ENCODE measurements around the gene CA12. TPM values are rescaled to one million over a fixed set of nuclear protein-coding genes. Genes with fewer than 3 reads are reported as not detected.

The CA12 gene
- total and polyA plus RNA-seq, 4 donors: 0.07 to 5.1 (median 1.5) TPM

GRCh38 chr15:63313825-63314224 is 67.8 kb downstream of the CA12 start:
- peaks cover 0 to 4% (median 0%) of the 10 kb centered on the region in 4 donors for H3K4me1 ChIP-seq (ENCODE audit: control insufficient read depth in 4 of 4, insufficient read depth in 4 of 4, low read length in 3 of 4)
- no peak overlapping the region for H3K27ac ChIP-seq (ENCODE audit: low read depth in 1 of 2, low read length in 2 of 2)
- H3K27me3 ChIP-seq (ENCODE audit: control insufficient read depth in 4 of 4, insufficient read depth in 4 of 4, low read length in 3 of 4): no peaks in the 10 kb centered on the region
- TF ChIP-seq SP1 (IDR thresholded peaks at IDR 0.05) (no peak), ATF3 (IDR thresholded peaks at IDR 0.05) (no peak), NR2F2 (IDR thresholded peaks at IDR 0.05) (no peak), REST (IDR thresholded peaks at IDR 0.05) (no peak), CTCF (IDR thresholded peaks at IDR 0.05; ENCODE audit: low read depth, low read length, missing input control) (no peak), HNF4G (IDR thresholded peaks at IDR 0.05) (no peak), EGR1 (IDR thresholded peaks at IDR 0.05; ENCODE audit: low read depth in 2 of 2) (no peak), ZBTB33 (IDR thresholded peaks at IDR 0.05) (no peak), FOXA2 (IDR thresholded peaks at IDR 0.05) (no peak), RAD21 (IDR thresholded peaks at IDR 0.05) (no peak), HNF4A (conservative IDR thresholded peaks at IDR 0.05) (no peak), GABPA (IDR thresholded peaks at IDR 0.05 in 1 of 2, conservative IDR thresholded peaks at IDR 0.05 in 1 of 2) (no peak), JUND (IDR thresholded peaks at IDR 0.05) (no peak), TAF1 (conservative IDR thresholded peaks at IDR 0.05) (no peak), RXRA (IDR thresholded peaks at IDR 0.05) (no peak), FOXA1 (IDR thresholded peaks at IDR 0.05) (no peak), MAX (IDR thresholded peaks at IDR 0.05) (no peak), YY1 (IDR thresholded peaks at IDR 0.05) (no peak)
- H3K4me3 ChIP-seq (ENCODE audit: low read depth in 1 of 3, low read length in 3 of 3): no peak overlapping the region
- no peaks in the 10 kb centered on the region for H3K36me3 ChIP-seq (ENCODE audit: control insufficient read depth in 4 of 4, insufficient read depth in 3 of 4, low read depth in 1 of 4, low read length in 3 of 4)
- H3K9me3 ChIP-seq (ENCODE audit: control insufficient read depth in 4 of 4, low read length in 3 of 4): no peaks in the 10 kb centered on the region
- DNase-seq (ENCODE audit: low spot score): no peak
- WGBS: 95% methylated on average over 4 of the region's 4 CpGs
- H3K9ac ChIP-seq (ENCODE audit: low read depth in 1 of 2, low read length in 2 of 2): no peak overlapping the region
